ENCODE measurements around the gene SLC16A8. TPM values are rescaled to one million over a fixed set of nuclear protein-coding genes. Genes with fewer than 3 reads are reported as not detected.

SLC16A8 gene
- polyA plus RNA-seq, 1 donor (not counting 4 experiments of a cell fraction or from before 2014, with no cell fraction given): not detected

GRCh38 chr22:38033522-38034277 is 50.3 kb downstream of the SLC16A8 start:
- DNase-seq (ENCODE audit: low read depth, low spot score): no peak
- H3K27me3 ChIP-seq (ENCODE audit: control insufficient read depth, extremely low read depth, insufficient read depth, low read length): peaks cover 4% of the 10 kb centered on the region
- H3K9ac ChIP-seq (ENCODE audit: control insufficient read depth, extremely low read depth, insufficient read depth, low read length): no peak overlapping the region
- no peaks in the 10 kb centered on the region for H3K36me3 ChIP-seq (ENCODE audit: control insufficient read depth in 2 of 2, extremely low read depth in 1 of 2, insufficient read depth in 2 of 2, low read length in 2 of 2)
- dilution Hi-C loops (cut with MboI; ENCODE audit: extremely low pct_ligation_motif_present, low sequenced_read_pairs): no loop called here
- no peak for TF ChIP-seq EZH2 (IDR thresholded peaks at IDR 0.05; ENCODE audit: low read length)
- TF ChIP-seq, protein P1, sequence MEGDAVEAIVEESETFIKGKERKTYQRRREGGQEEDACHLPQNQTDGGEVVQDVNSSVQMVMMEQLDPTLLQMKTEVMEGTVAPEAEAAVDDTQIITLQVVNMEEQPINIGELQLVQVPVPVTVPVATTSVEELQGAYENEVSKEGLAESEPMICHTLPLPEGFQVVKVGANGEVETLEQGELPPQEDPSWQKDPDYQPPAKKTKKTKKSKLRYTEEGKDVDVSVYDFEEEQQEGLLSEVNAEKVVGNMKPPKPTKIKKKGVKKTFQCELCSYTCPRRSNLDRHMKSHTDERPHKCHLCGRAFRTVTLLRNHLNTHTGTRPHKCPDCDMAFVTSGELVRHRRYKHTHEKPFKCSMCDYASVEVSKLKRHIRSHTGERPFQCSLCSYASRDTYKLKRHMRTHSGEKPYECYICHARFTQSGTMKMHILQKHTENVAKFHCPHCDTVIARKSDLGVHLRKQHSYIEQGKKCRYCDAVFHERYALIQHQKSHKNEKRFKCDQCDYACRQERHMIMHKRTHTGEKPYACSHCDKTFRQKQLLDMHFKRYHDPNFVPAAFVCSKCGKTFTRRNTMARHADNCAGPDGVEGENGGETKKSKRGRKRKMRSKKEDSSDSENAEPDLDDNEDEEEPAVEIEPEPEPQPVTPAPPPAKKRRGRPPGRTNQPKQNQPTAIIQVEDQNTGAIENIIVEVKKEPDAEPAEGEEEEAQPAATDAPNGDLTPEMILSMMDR (optimal IDR thresholded peaks at IDR 0.05 in 1 of 3, IDR thresholded peaks at IDR 0.05 in 1 of 3, conservative IDR thresholded peaks at IDR 0.05 in 1 of 3; ENCODE audit: extremely low read depth in 1 of 3, insufficient read depth in 2 of 3, low read length in 3 of 3): no peak
- no peak overlapping the region for H2AFZ ChIP-seq (ENCODE audit: control insufficient read depth, low read length)
- H3K9me3 ChIP-seq (ENCODE audit: control insufficient read depth, low read depth, low read length): no peaks in the 10 kb centered on the region
- H3K27ac ChIP-seq (ENCODE audit: control insufficient read depth, insufficient read depth, low read length): no peak overlapping the region
- H3K4me3 ChIP-seq (ENCODE audit: control insufficient read depth in 2 of 3, extremely low read depth in 1 of 3, insufficient read depth in 2 of 3, low read depth in 1 of 3, low read length in 3 of 3): no peak overlapping the region
- no peaks in the 10 kb centered on the region for H4K20me1 ChIP-seq (ENCODE audit: control insufficient read depth, extremely low read depth, insufficient read depth, low read length)
- no peak for FAIRE-seq
- H3K79me2 ChIP-seq (ENCODE audit: control insufficient read depth, insufficient read depth, low read length): no peaks in the 10 kb centered on the region
- H3K4me1 ChIP-seq (ENCODE audit: control insufficient read depth, extremely low read depth, insufficient read depth, low read length): peaks cover 10% of the 10 kb centered on the region
- no peaks in the 10 kb centered on the region for H3K9me1 ChIP-seq (ENCODE audit: control insufficient read depth, extremely low read depth, insufficient read depth, low read length)
- no peak overlapping the region for H3K4me2 ChIP-seq (ENCODE audit: control insufficient read depth, extremely low read depth, insufficient read depth, low read depth, low read length)

GRCh38 chr22:38032681-38033521 is 51.1 kb downstream of the SLC16A8 start:
- no peaks in the 10 kb centered on the region for H3K79me2 ChIP-seq (ENCODE audit: control insufficient read depth, insufficient read depth, low read length)
- no peaks in the 10 kb centered on the region for H3K36me3 ChIP-seq (ENCODE audit: control insufficient read depth in 2 of 2, extremely low read depth in 1 of 2, insufficient read depth in 2 of 2, low read length in 2 of 2)
- H2AFZ ChIP-seq (ENCODE audit: control insufficient read depth, low read length): no peak overlapping the region
- no peak overlapping the region for H3K9ac ChIP-seq (ENCODE audit: control insufficient read depth, extremely low read depth, insufficient read depth, low read length)
- no peaks in the 10 kb centered on the region for H3K9me1 ChIP-seq (ENCODE audit: control insufficient read depth, extremely low read depth, insufficient read depth, low read length)
- H3K27me3 ChIP-seq (ENCODE audit: control insufficient read depth, extremely low read depth, insufficient read depth, low read length): peaks cover 4% of the 10 kb centered on the region
- no peaks in the 10 kb centered on the region for H4K20me1 ChIP-seq (ENCODE audit: control insufficient read depth, extremely low read depth, insufficient read depth, low read length)
- DNase-seq (ENCODE audit: low read depth, low spot score) (no peak), FAIRE-seq (no peak)
- H3K4me2 ChIP-seq (ENCODE audit: control insufficient read depth, extremely low read depth, insufficient read depth, low read depth, low read length): no peak overlapping the region
- TF ChIP-seq, protein P1 (optimal IDR thresholded peaks at IDR 0.05 in 1 of 3, IDR thresholded peaks at IDR 0.05 in 1 of 3, conservative IDR thresholded peaks at IDR 0.05 in 1 of 3; ENCODE audit: extremely low read depth in 1 of 3, insufficient read depth in 2 of 3, low read length in 3 of 3): no peak
- no peak for TF ChIP-seq EZH2 (IDR thresholded peaks at IDR 0.05; ENCODE audit: low read length)
- dilution Hi-C loops (cut with MboI; ENCODE audit: extremely low pct_ligation_motif_present, low sequenced_read_pairs): no loop called here
- H3K4me3 ChIP-seq (ENCODE audit: control insufficient read depth in 2 of 3, extremely low read depth in 1 of 3, insufficient read depth in 2 of 3, low read depth in 1 of 3, low read length in 3 of 3): no peak overlapping the region
- no peaks in the 10 kb centered on the region for H3K9me3 ChIP-seq (ENCODE audit: control insufficient read depth, low read depth, low read length)
- no peak overlapping the region for H3K27ac ChIP-seq (ENCODE audit: control insufficient read depth, insufficient read depth, low read length)
- peaks cover 10% of the 10 kb centered on the region for H3K4me1 ChIP-seq (ENCODE audit: control insufficient read depth, extremely low read depth, insufficient read depth, low read length)

Measured in keratinocyte (primary cell).